ENCODE measurements around the gene LINC00305. TPM values are rescaled to one million over a fixed set of nuclear protein-coding genes. Genes with fewer than 3 reads are reported as not detected.

LINC00305 gene
- total and polyA plus RNA-seq, 2 donors (not counting 3 experiments of a cell fraction or from before 2014, with no cell fraction given), result not detected

GRCh38 chr18:64137914-64138313, 11.0 kb downstream of the LINC00305 start:
- no peaks in the 10 kb centered on the region for H3K27me3 ChIP-seq (ENCODE audit: control insufficient read depth in 2 of 2, insufficient read depth in 2 of 2, low read length in 2 of 2)
- H3K4me1 ChIP-seq (ENCODE audit: control insufficient read depth, extremely low read depth, insufficient read depth, low read length), result no peaks in the 10 kb centered on the region
- H3K9me1 ChIP-seq (replicated peaks; ENCODE audit: control insufficient read depth, extremely low read depth, insufficient read depth, low read length), result no peaks in the 10 kb centered on the region
- no peak overlapping the region for H3K27ac ChIP-seq (ENCODE audit: insufficient read depth, low read depth, low read length)
- POLR2A ChIA-PET, result no interaction called here
- CTCF ChIA-PET, result no interaction called here
- H3K4me3 ChIP-seq (replicated peaks in 1 of 3; ENCODE audit: insufficient read depth in 1 of 3, low read depth in 1 of 3, low read length in 3 of 3), result no peak overlapping the region
- TF ChIP-seq POLR2AphosphoS5 (IDR thresholded peaks at IDR 0.05; ENCODE audit: insufficient read depth, low read depth, low read length), result no peak
- no peak for TF ChIP-seq JUN (IDR thresholded peaks at IDR 0.05; ENCODE audit: borderline replicate concordance, insufficient read depth, insufficient read length, low read depth)
- TF ChIP-seq MYC (IDR thresholded peaks at IDR 0.05; ENCODE audit: low read depth, low read length), result no peak
- no peak for TF ChIP-seq EZH2 (IDR thresholded peaks at IDR 0.05; ENCODE audit: borderline replicate concordance, low read depth, low read length, severe bottlenecking)
- TF ChIP-seq GATA2 (IDR thresholded peaks at IDR 0.05; ENCODE audit: insufficient read depth, insufficient read length, low read depth, low read length), result no peak
- no peak for TF ChIP-seq MAX (IDR thresholded peaks at IDR 0.05; ENCODE audit: insufficient read depth, insufficient read length)
- no peak for TF ChIP-seq FOS (IDR thresholded peaks at IDR 0.05; ENCODE audit: borderline replicate concordance, insufficient read depth, low read length)
- TF ChIP-seq CTCF (IDR thresholded peaks at IDR 0.05; ENCODE audit: extremely low read depth in 1 of 2, insufficient read depth in 1 of 2, low read depth in 1 of 2, low read length in 2 of 2), result no peak
- TF ChIP-seq POLR2A (IDR thresholded peaks at IDR 0.05; ENCODE audit: low read depth, low read length), result no peak
- no peak overlapping the region for H2AFZ ChIP-seq (ENCODE audit: low read depth, low read length)
- intact Hi-C loops (cut with micrococcal nuclease), result loop anchor here (10.0 kb wide), 1 partner anchor 57 kb away; no protein-coding TSS in a partner anchor
- no peaks in the 10 kb centered on the region for H3K36me3 ChIP-seq (ENCODE audit: control insufficient read depth in 2 of 2, extremely low read depth in 1 of 2, insufficient read depth in 2 of 2, low read length in 2 of 2)
- H4K20me1 ChIP-seq (replicated peaks; ENCODE audit: control insufficient read depth, extremely low read depth, insufficient read depth, low read length), result no peaks in the 10 kb centered on the region
- dilution Hi-C loops (cut with MboI; ENCODE audit: extremely low pct_ligation_motif_present, low sequenced_read_pairs), result no loop called here
- H3K4me2 ChIP-seq (ENCODE audit: insufficient read depth, low read length), result no peak overlapping the region
- H3K9ac ChIP-seq (replicated peaks; ENCODE audit: extremely low read depth, insufficient read depth, low read length), result no peak overlapping the region
- DNase-seq (ENCODE audit: low read depth, low spot score) (no peak), FAIRE-seq (no peak)
- H3K9me3 ChIP-seq (replicated peaks; ENCODE audit: control insufficient read depth, insufficient read depth, low read length), result no peaks in the 10 kb centered on the region
- no peaks in the 10 kb centered on the region for H3K79me2 ChIP-seq (ENCODE audit: control insufficient read depth, insufficient read depth, low read length)
- BruUV-seq (replicated peaks), result no TSS peak

All from endothelial cell of umbilical vein (primary cell).